Medulla oblongata (tissue), 1 donor: ENCODE data around the gene IL1R2.

Experiments used
- DNase-seq: peaks from one replicate; pipeline ENCODE4 v3.0.0-alpha.2; 2015; ENCODE audit errors: extremely low spot score

The IL1R2 gene

GRCh38 chr2:101975171-101975870 lies 16.4 kb upstream of the IL1R2 start:
- no peak for DNase-seq

- DNase-seq = no peak
Observed at GRCh38 chr2:101976891-101977290, 14.9 kb upstream of the IL1R2 start.

GRCh38 chr2:101980368-101980767 lies 11.4 kb upstream of the IL1R2 start:
- DNase-seq = no peak

- DNase-seq = no peak
Observed at GRCh38 chr2:101981066-101981465, 10.7 kb upstream of the IL1R2 start.

GRCh38 chr2:101981504-101981903 lies 10.3 kb upstream of the IL1R2 start:
- DNase-seq = no peak

- no peak for DNase-seq
Observed at GRCh38 chr2:101982495-101983029, 9.2 kb upstream of the IL1R2 start.

GRCh38 chr2:101983486-101983885 lies 8.3 kb upstream of the IL1R2 start:
- DNase-seq = peak; percentile 30

GRCh38 chr2:101983928-101984327 lies 7.8 kb upstream of the IL1R2 start:
- DNase-seq = peak; percentile 40

- DNase-seq = no peak
Observed at GRCh38 chr2:101984656-101985055, 7.1 kb upstream of the IL1R2 start.

GRCh38 chr2:101985101-101985792 lies 6.5 kb upstream of the IL1R2 start:
- no peak for DNase-seq

- no peak for DNase-seq
Observed at GRCh38 chr2:101985793-101986164, 6.0 kb upstream of the IL1R2 start.

GRCh38 chr2:101986376-101986775 lies 5.4 kb upstream of the IL1R2 start:
- DNase-seq = no peak

GRCh38 chr2:101986804-101987740 lies 4.7 kb upstream of the IL1R2 start:
- no peak for DNase-seq

GRCh38 chr2:101987832-101988231 lies 3.9 kb upstream of the IL1R2 start:
- no peak for DNase-seq

GRCh38 chr2:101988541-101988940 lies 3.2 kb upstream of the IL1R2 start:
- DNase-seq = no peak

- DNase-seq = no peak
Observed at GRCh38 chr2:101989740-101990460, 1.9 kb upstream of the IL1R2 start.

GRCh38 chr2:101993772-101994171 lies 2.0 kb downstream of the IL1R2 start:
- DNase-seq = no peak

- no peak for DNase-seq
Observed at GRCh38 chr2:101995019-101995418, 3.3 kb downstream of the IL1R2 start.

- no peak for DNase-seq
Observed at GRCh38 chr2:101995804-101996203, 4.0 kb downstream of the IL1R2 start.

GRCh38 chr2:101998556-101998895 lies 6.8 kb downstream of the IL1R2 start:
- DNase-seq = no peak

- DNase-seq = no peak
Observed at GRCh38 chr2:101998896-101999789, 7.4 kb downstream of the IL1R2 start.
